CD4-positive, alpha-beta T cell (primary cell): ENCODE data around the gene STIM2. TPM values are rescaled to one million over a fixed set of nuclear protein-coding genes. Genes with fewer than 3 reads are reported as not detected.

Experiments used
- ATAC-seq: fragments of 200-7000 bp; cut with Tn5 transposase; one replicate; pipeline ENCODE4 v1.10.0; 2022; ENCODE audit warnings: mild to moderate bottlenecking; ENCODE audit not compliant: poor library complexity
- CTCF ChIA-PET: fragments of 350-600 bp; sonication (Branson Sonifier 250); formaldehyde crosslinking; loops from one replicate; lab custom pipeline; 2021; ENCODE audit warnings: antibody characterized with exemption, inconsistent platforms; lab: Charles Lee
- POLR2A ChIA-PET: fragments of 350-600 bp; sonication (Branson Sonifier 250); formaldehyde crosslinking; loops from one replicate; lab custom pipeline; 2021; ENCODE audit warnings: antibody characterized with exemption, inconsistent platforms; lab: Charles Lee
- DNase-seq, 14 experiments: peaks; one replicate each; pipeline ENCODE4 v3.0.0-alpha.2; 2013 to 2020; ENCODE audit warnings: mixed read lengths in 2 of 14
- H3K27ac ChIP-seq, 2 donors: one replicate each; pipeline versions ENCODE4 v1.5.1 to v1.7.0; 2013; ENCODE audit warnings: low read length in 2 of 2, low read depth in 1 of 2, mild to moderate bottlenecking in 1 of 2
- H3K27me3 ChIP-seq, 2 experiments: 1 replicate in 1 of 2; 2 replicates in 1 of 2; pipeline versions ENCODE4 v1.6.1 to v1.7.0; 2013; ENCODE audit warnings: low read length in 2 of 2, control low read depth in 1 of 2, mild to moderate bottlenecking in 1 of 2, moderate library complexity in 1 of 2; ENCODE audit not compliant: insufficient read depth in 2 of 2, control insufficient read depth in 1 of 2
- H3K36me3 ChIP-seq: one replicate; pipeline ENCODE4 v1.6.1; 2013; ENCODE audit warnings: low read length, control low read depth; ENCODE audit not compliant: insufficient read depth
- H3K4me1 ChIP-seq: one replicate; pipeline ENCODE4 v1.6.1; 2013; ENCODE audit warnings: low read length, control low read depth; ENCODE audit not compliant: insufficient read depth
- H3K4me3 ChIP-seq: one replicate; pipeline ENCODE4 v1.5.1; 2013; ENCODE audit warnings: mild to moderate bottlenecking, low read length, moderate library complexity
- H3K9me3 ChIP-seq, 2 experiments: 1 replicate in 1 of 2; 2 replicates in 1 of 2; pipeline versions ENCODE4 v1.6.1 to v1.7.0; 2013; ENCODE audit warnings: low read length in 2 of 2, mild to moderate bottlenecking in 2 of 2, control low read depth in 1 of 2, moderate library complexity in 1 of 2; ENCODE audit not compliant: control insufficient read depth in 1 of 2, insufficient read depth in 1 of 2
- H3K27ac Mint-ChIP-seq: one replicate; pipeline ENCODE4 v1.8.0; 2020; ENCODE audit warnings: mixed read lengths
- H3K27me3 Mint-ChIP-seq: one replicate; pipeline ENCODE4 v1.8.0; 2021; ENCODE audit warnings: mixed read lengths
- H3K36me3 Mint-ChIP-seq: one replicate; pipeline ENCODE4 v1.8.0; 2021; ENCODE audit warnings: low read depth, mixed read lengths
- H3K4me1 Mint-ChIP-seq: one replicate; pipeline ENCODE4 v1.8.0; 2021; ENCODE audit warnings: low read depth, mixed read lengths
- H3K4me3 Mint-ChIP-seq: one replicate; pipeline ENCODE4 v1.8.0; 2020; ENCODE audit warnings: mild to moderate bottlenecking, mixed read lengths
- H3K9me3 Mint-ChIP-seq: one replicate; pipeline ENCODE4 v1.8.0; 2020; ENCODE audit warnings: mixed read lengths
- intact Hi-C, 2 experiments: fragments of 100-400 bp; cut with DNase I in 1 of 2; cut with micrococcal nuclease in 1 of 2; formaldehyde crosslinking; loops; one replicate each; pipeline versions ENCODE4 v1.15.1 to v1.9.0; 2023 to 2025; cut with DNase I, micrococcal nuclease
- total RNA-seq, 174 experiments: library from RNA in 2 of 174; stranded (reverse) in 2 of 174; gene quantifications; one replicate each; pipeline ENCODE4 v1.2.3 and lab custom pipeline; 2021 to 2026
- TF ChIP-seq, protein P1 (sequence below): fragments of 200-600 bp; IDR thresholded peaks from one replicate; pipeline ENCODE4 v1.8.0; 2022; ENCODE audit warnings: antibody characterized with exemption, mild to moderate bottlenecking

The STIM2 gene
- total RNA-seq, 2 experiments from 2014 or later, result 53.7 to 54.9 TPM

GRCh38 chr4:26827798-26828197 is 32.8 kb upstream of the STIM2 start:
- H3K36me3 Mint-ChIP-seq, result peaks cover 3% of the 10 kb centered on the region
- H3K27me3 Mint-ChIP-seq, result no peaks in the 10 kb centered on the region
- H3K27ac Mint-ChIP-seq, result no peak overlapping the region
- ChIA-PET POLR2A (interaction anchor here (0.6 kb wide), 1 partner anchor 21 kb away, joined by 3 read pairs; no protein-coding TSS in a partner anchor), CTCF (no interaction called here)
- Histone ChIP-seq H3K27ac (no peak overlapping the region), H3K9me3 (peaks cover 7 to 11% of the 10 kb centered on the region in 2 experiments), H3K36me3 (no peaks in the 10 kb centered on the region), H3K4me3 (no peak overlapping the region), H3K27me3 (no peaks in the 10 kb centered on the region), H3K4me1 (peaks cover 4% of the 10 kb centered on the region)
- no peak overlapping the region for H3K4me3 Mint-ChIP-seq
- intact Hi-C loops, result no loop called here
- TF ChIP-seq, protein P1, sequence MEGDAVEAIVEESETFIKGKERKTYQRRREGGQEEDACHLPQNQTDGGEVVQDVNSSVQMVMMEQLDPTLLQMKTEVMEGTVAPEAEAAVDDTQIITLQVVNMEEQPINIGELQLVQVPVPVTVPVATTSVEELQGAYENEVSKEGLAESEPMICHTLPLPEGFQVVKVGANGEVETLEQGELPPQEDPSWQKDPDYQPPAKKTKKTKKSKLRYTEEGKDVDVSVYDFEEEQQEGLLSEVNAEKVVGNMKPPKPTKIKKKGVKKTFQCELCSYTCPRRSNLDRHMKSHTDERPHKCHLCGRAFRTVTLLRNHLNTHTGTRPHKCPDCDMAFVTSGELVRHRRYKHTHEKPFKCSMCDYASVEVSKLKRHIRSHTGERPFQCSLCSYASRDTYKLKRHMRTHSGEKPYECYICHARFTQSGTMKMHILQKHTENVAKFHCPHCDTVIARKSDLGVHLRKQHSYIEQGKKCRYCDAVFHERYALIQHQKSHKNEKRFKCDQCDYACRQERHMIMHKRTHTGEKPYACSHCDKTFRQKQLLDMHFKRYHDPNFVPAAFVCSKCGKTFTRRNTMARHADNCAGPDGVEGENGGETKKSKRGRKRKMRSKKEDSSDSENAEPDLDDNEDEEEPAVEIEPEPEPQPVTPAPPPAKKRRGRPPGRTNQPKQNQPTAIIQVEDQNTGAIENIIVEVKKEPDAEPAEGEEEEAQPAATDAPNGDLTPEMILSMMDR, result no peak
- peaks cover 7% of the 10 kb centered on the region for H3K9me3 Mint-ChIP-seq
- DNase-seq (no peak), ATAC-seq (no peak)
- H3K4me1 Mint-ChIP-seq, result peaks cover 4% of the 10 kb centered on the region

GRCh38 chr4:26829018-26829417 is 31.6 kb upstream of the STIM2 start:
- ChIA-PET POLR2A (no interaction called here), CTCF (no interaction called here)
- Mint-ChIP-seq H3K4me1 (no peaks in the 10 kb centered on the region), H3K27me3 (no peaks in the 10 kb centered on the region), H3K9me3 (peaks cover 3% of the 10 kb centered on the region), H3K36me3 (no peaks in the 10 kb centered on the region), H3K27ac (no peak overlapping the region), H3K4me3 (no peak overlapping the region)
- DNase-seq (no peak), ATAC-seq (no peak)
- H3K27ac ChIP-seq, result no peak overlapping the region
- H3K27me3 ChIP-seq, result no peaks in the 10 kb centered on the region
- TF ChIP-seq, protein P1, result no peak
- H3K4me3 ChIP-seq, result no peak overlapping the region
- no peaks in the 10 kb centered on the region for H3K9me3 ChIP-seq
- intact Hi-C loops, result no loop called here
- H3K4me1 ChIP-seq, result no peaks in the 10 kb centered on the region
- no peaks in the 10 kb centered on the region for H3K36me3 ChIP-seq

- Histone ChIP-seq H3K27me3 (no peaks in the 10 kb centered on the region), H3K4me1 (no peaks in the 10 kb centered on the region), H3K9me3 (no peaks in the 10 kb centered on the region), H3K4me3 (no peak overlapping the region), H3K36me3 (no peaks in the 10 kb centered on the region), H3K27ac (no peak overlapping the region)
- no peaks in the 10 kb centered on the region for H3K4me1 Mint-ChIP-seq
- ChIA-PET CTCF (no interaction called here), POLR2A (no interaction called here)
- intact Hi-C loops, result no loop called here
- H3K4me3 Mint-ChIP-seq, result no peak overlapping the region
- H3K36me3 Mint-ChIP-seq, result no peaks in the 10 kb centered on the region
- no peaks in the 10 kb centered on the region for H3K27me3 Mint-ChIP-seq
- DNase-seq (no peak), ATAC-seq (no peak)
- TF ChIP-seq, protein P1, result no peak
- no peak overlapping the region for H3K27ac Mint-ChIP-seq
- H3K9me3 Mint-ChIP-seq, result no peaks in the 10 kb centered on the region
Observed at GRCh38 chr4:26830033-26830432, 30.6 kb upstream of the STIM2 start.
